Measurements from ENCODE around the gene DNAJC11.

DNA sequence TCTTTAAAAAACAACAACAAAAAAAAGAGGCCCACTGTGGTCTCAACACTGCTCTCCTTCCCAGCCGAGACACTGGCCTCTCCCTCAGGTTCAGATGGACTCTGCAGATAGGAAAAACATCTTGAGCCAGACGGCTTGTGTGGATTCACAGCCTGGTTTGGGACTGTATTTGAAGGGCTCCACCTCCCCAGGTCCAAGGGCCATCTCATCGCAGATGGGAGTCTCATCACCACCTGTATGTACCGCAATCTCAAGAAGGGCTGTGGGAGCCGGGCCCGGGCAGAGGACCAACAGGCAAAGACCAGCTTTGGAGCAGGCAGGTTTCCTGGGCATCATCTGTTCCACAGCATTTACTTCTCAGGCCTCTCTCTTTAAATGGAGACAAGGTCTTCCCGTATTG lies 111.6 kb downstream of the DNAJC11 start:
- TF ChIP-seq CTCF (IDR thresholded peaks at IDR 0.05 in 8 of 11, conservative IDR thresholded peaks at IDR 0.05 in 3 of 11) (no peak), POLR2A (IDR thresholded peaks at IDR 0.05) (no peak)
